ENCODE data around the gene INSYN1. TPM values are rescaled to one million over a fixed set of nuclear protein-coding genes. Genes with fewer than 3 reads are reported as not detected.
A peak's percentile ranks its signal among the peaks of the same experiment; 100 is the strongest.

Gene INSYN1
- total and polyA plus RNA-seq, 9 of the 15 experiments (the other 6 are each of a cell fraction or from before 2014, with no cell fraction given), result not detected

GRCh38 chr15:73700041-73700842 is 52.9 kb downstream of the INSYN1 start (continued):
- TF ChIP-seq GATAD2A (IDR thresholded peaks at IDR 0.05) (no peak), REST (IDR thresholded peaks at IDR 0.05; ENCODE audit: borderline replicate concordance) (peak; percentile 84), REST (CRISPR knock-in tag; IDR thresholded peaks at IDR 0.05; ENCODE audit: low read depth) (no peak), ZNF592 (IDR thresholded peaks at IDR 0.05) (no peak), ERF (CRISPR knock-in tag; IDR thresholded peaks at IDR 0.05) (no peak), XRCC4 (IDR thresholded peaks at IDR 0.05; ENCODE audit: extremely low read depth, insufficient read depth, insufficient read length) (no peak), ZNF830 (CRISPR knock-in tag; IDR thresholded peaks at IDR 0.05) (no peak), E2F6 (IDR thresholded peaks at IDR 0.05; ENCODE audit: borderline replicate concordance in 1 of 2, extremely low read depth in 1 of 2, insufficient read depth in 1 of 2, insufficient read length in 1 of 2, low read depth in 1 of 2, low read length in 1 of 2, poor library complexity in 1 of 2, severe bottlenecking in 1 of 2) (no peak), BRCA1 (IDR thresholded peaks at IDR 0.05) (no peak), BRCA1 (CRISPR knock-in tag; IDR thresholded peaks at IDR 0.05) (no peak), ARID2 (IDR thresholded peaks at IDR 0.05) (peak; percentile 74; the same call in 1 of the 2 replicates), CXXC5 (CRISPR knock-in tag; IDR thresholded peaks at IDR 0.05) (no peak), BMI1 (IDR thresholded peaks at IDR 0.05; ENCODE audit: low read length) (no peak), SMC3 (conservative IDR thresholded peaks at IDR 0.05; ENCODE audit: insufficient read depth, low read depth, low read length) (peak; percentile 94)

All from K562 (cell line).